Transverse colon (tissue), 4 donors: ENCODE data around the gene SF3B1. TPM values are rescaled to one million over a fixed set of nuclear protein-coding genes. Genes with fewer than 3 reads are reported as not detected.
A peak's percentile ranks its signal among the peaks of the same experiment; 100 is the strongest.

ENCODE experiments used
- DNase-seq: peaks from one replicate; pipeline ENCODE4 v3.0.0-alpha.2; 2019
- H3K27ac ChIP-seq, 4 donors: fragments of 200-600 bp; sonication (generic); 2 replicates each; pipeline ENCODE4 v1.5.1; 2016 to 2018; ENCODE audit warnings: inconsistent platforms in 4 of 4
- H3K27me3 ChIP-seq: fragments of 200-600 bp; sonication (generic); 2 replicates; pipeline ENCODE4 v1.5.1; 2017; ENCODE audit warnings: inconsistent platforms
- H3K36me3 ChIP-seq, 4 donors: fragments of 200-600 bp; sonication (generic); 2 replicates each; pipeline ENCODE4 v1.5.1; 2017 to 2019; ENCODE audit warnings: inconsistent platforms in 4 of 4
- H3K4me1 ChIP-seq, 4 donors: fragments of 200-600 bp; sonication (generic); 2 replicates each; pipeline ENCODE4 v1.5.1; 2017 to 2020; ENCODE audit warnings: inconsistent platforms in 4 of 4
- H3K4me3 ChIP-seq, 4 donors: fragments of 200-600 bp; sonication (generic); 1 replicate in 1 of 4; 2 replicates in 3 of 4; pipeline versions ENCODE4 v1.5.1 to v1.6.1; 2017 to 2019; ENCODE audit warnings: inconsistent platforms in 4 of 4
- H3K9me3 ChIP-seq, 2 donors: fragments of 200-600 bp; sonication (generic); 2 replicates each; pipeline ENCODE4 v1.5.1; 2017 to 2019; ENCODE audit warnings: inconsistent platforms in 2 of 2
- EP300 ChIP-seq: sonication (generic); formaldehyde crosslinking; IDR thresholded peaks from one replicate; pipeline ENCODE4 v1.6.1; 2017; ENCODE audit warnings: antibody characterized with exemption, low read depth
- POLR2A ChIP-seq: fragments of 450-650 bp; IDR thresholded peaks from one replicate; pipeline ENCODE4 v1.6.1; 2016; ENCODE audit warnings: antibody characterized with exemption, mild to moderate bottlenecking, moderate library complexity
- POLR2AphosphoS5 ChIP-seq, 3 donors: sonication (generic); formaldehyde crosslinking; IDR thresholded peaks; one replicate each; pipeline ENCODE4 v1.6.1; 2016; ENCODE audit warnings: antibody characterized with exemption in 3 of 3
- WGBS, 2 donors: methylation state at CpG; one replicate each; pipeline ENCODE4 v1.1.5; 2018; ENCODE audit warnings: low coverage in 1 of 2; 5-methylcytosine and 5-hydroxymethylcytosine counted together
- in situ Hi-C, 4 donors: fragments of 200-750 bp; cut with MboI; loops; one replicate each; pipeline versions ENCODE4 v1.15.0 to v1.15.1; 2017; ENCODE audit warnings: low sequenced_read_pairs in 3 of 4, low pct_ligation_motif_present in 1 of 4, low pct_unique_long_range_greater_than_20kb in 1 of 4
- intact Hi-C: fragments of 100-400 bp; cut with DNase I; formaldehyde crosslinking; loops from one replicate; pipeline ENCODE4 v1.15.1; 2023; ENCODE audit warnings: low total_unique reads
- total RNA-seq, 4 donors: library from RNA; depleted of rRNA; stranded (reverse); fragments of >200 nt; gene quantifications; one replicate each; pipeline ENCODE4 v1.1.0, GENCODE V29; 2016
- TF ChIP-seq, protein P1 (sequence below), 5 experiments: fragments of 200-600 bp in 3 of 5; fragments of 450-650 bp in 2 of 5; sonication (generic) in 3 of 5; IDR thresholded peaks; 1 replicate in 2 of 5; 2 replicates in 3 of 5; pipeline ENCODE4 v1.5.1; 2016 to 2017; ENCODE audit warnings: antibody characterized with exemption in 5 of 5, inconsistent platforms in 3 of 5, mild to moderate bottlenecking in 2 of 5, moderate library complexity in 1 of 5

The SF3B1 gene
- total RNA-seq, 4 donors from 2014 or later = 282 to 531 (median 394) TPM

DNA sequence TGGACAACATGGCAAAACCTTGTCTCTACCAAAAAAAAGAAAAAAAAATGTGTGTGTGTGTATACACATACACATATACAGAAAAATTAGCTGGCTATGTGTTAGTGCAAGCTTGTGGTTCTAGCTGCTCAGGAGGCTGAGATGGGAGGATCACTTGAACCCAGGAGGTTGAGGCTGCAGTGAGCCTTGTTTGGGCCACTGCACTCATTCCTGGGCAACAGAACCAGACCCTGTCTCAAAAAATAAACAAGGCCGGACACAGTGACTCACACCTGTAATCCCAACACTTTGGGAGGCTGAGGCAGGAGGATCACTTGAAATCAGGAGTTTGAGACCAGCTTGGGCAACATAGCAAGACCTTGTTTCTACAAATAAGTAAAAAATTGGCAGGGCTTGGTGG lies 20.6 kb upstream of the SF3B1 start:
- TF ChIP-seq EP300 = no peak
- TF ChIP-seq POLR2AphosphoS5 (IDR thresholded peaks at IDR 0.05) = no peak
- TF ChIP-seq POLR2A = no peak
- TF ChIP-seq, protein P1, sequence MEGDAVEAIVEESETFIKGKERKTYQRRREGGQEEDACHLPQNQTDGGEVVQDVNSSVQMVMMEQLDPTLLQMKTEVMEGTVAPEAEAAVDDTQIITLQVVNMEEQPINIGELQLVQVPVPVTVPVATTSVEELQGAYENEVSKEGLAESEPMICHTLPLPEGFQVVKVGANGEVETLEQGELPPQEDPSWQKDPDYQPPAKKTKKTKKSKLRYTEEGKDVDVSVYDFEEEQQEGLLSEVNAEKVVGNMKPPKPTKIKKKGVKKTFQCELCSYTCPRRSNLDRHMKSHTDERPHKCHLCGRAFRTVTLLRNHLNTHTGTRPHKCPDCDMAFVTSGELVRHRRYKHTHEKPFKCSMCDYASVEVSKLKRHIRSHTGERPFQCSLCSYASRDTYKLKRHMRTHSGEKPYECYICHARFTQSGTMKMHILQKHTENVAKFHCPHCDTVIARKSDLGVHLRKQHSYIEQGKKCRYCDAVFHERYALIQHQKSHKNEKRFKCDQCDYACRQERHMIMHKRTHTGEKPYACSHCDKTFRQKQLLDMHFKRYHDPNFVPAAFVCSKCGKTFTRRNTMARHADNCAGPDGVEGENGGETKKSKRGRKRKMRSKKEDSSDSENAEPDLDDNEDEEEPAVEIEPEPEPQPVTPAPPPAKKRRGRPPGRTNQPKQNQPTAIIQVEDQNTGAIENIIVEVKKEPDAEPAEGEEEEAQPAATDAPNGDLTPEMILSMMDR (IDR thresholded peaks at IDR 0.05) = no peak
- 87% methylated on average over 1 of the region's 1 CpG; no CpG with 5 or more reads in 1 of the 2 donors for WGBS, 2 donors
- intact Hi-C loops = no loop called here
- no peak for DNase-seq
- H3K4me3 ChIP-seq = no peak overlapping the region
- no peak overlapping the region for H3K27ac ChIP-seq
- H3K9me3 ChIP-seq = no peaks in the 10 kb centered on the region
- H3K36me3 ChIP-seq = peaks cover 0 to 4% (median 0%) of the 10 kb centered on the region in 4 donors
- H3K4me1 ChIP-seq = peaks cover 10 to 54% (median 21%) of the 10 kb centered on the region in 4 donors
- H3K27me3 ChIP-seq = no peaks in the 10 kb centered on the region
- in situ Hi-C loops = no loop called here

GRCh38 chr2:197454923-197455322 lies 20.1 kb upstream of the SF3B1 start:
- WGBS, 2 donors = 75 to 76% methylated on average over 2 of the region's 2 CpGs
- no peaks in the 10 kb centered on the region for H3K9me3 ChIP-seq
- no peaks in the 10 kb centered on the region for H3K27me3 ChIP-seq
- H3K36me3 ChIP-seq = no peaks in the 10 kb centered on the region
- H3K4me3 ChIP-seq = peak overlapping the region in 2 of 4 donors; percentile 88 to 93
- DNase-seq = no peak
- intact Hi-C loops (no loop called here), in situ Hi-C loops (no loop called here)
- H3K27ac ChIP-seq = peak overlapping the region in 2 of 4 donors; percentile 98 to 99
- H3K4me1 ChIP-seq = peaks cover 10 to 49% (median 18%) of the 10 kb centered on the region in 4 donors
- TF ChIP-seq POLR2AphosphoS5 (IDR thresholded peaks at IDR 0.05) (no peak), POLR2A (no peak), EP300 (no peak)
- TF ChIP-seq, protein P1 (IDR thresholded peaks at IDR 0.05) = no peak

DNA sequence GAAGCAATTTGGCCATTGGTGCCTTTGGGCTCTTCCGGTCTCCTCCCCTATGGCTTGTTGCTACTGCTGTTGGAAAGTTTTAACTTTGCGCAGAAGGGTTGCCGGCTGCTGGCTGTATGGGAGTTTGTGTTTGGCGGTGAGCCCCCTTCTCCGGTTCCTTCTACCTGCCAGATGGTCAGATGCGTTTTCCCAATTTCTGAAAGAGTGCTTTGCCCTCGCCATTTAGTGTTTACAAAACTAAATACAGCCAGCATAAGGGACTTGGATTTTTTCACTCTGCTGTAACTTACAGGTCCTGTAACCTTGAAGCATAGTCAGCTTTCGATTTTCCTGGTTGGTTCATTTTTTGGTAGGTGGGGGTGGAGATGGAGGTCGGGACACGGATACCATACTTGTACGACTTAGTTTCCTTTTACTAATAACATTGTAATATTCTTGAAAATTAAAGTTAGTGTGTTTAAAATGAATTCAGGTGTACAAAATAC lies 19.1 kb upstream of the SF3B1 start:
- Histone ChIP-seq H3K27ac (peak overlapping the region; percentile 93 to 100 (median 98)), H3K36me3 (no peaks in the 10 kb centered on the region), H3K4me1 (peaks cover 10 to 40% (median 17%) of the 10 kb centered on the region in 4 donors), H3K9me3 (no peaks in the 10 kb centered on the region), H3K4me3 (peak overlapping the region; percentile 54 to 93 (median 88)), H3K27me3 (no peaks in the 10 kb centered on the region)
- WGBS, 2 donors = 0 to 1% methylated on average over 6 to 11 of the region's 11 CpGs
- intact Hi-C loops = no loop called here
- DNase-seq = peak; percentile 77
- no peak for TF ChIP-seq POLR2A
- peak in 2 of 3 donors; percentile 48 to 63 for TF ChIP-seq POLR2AphosphoS5 (IDR thresholded peaks at IDR 0.05)
- in situ Hi-C loops = no loop called here

DNA sequence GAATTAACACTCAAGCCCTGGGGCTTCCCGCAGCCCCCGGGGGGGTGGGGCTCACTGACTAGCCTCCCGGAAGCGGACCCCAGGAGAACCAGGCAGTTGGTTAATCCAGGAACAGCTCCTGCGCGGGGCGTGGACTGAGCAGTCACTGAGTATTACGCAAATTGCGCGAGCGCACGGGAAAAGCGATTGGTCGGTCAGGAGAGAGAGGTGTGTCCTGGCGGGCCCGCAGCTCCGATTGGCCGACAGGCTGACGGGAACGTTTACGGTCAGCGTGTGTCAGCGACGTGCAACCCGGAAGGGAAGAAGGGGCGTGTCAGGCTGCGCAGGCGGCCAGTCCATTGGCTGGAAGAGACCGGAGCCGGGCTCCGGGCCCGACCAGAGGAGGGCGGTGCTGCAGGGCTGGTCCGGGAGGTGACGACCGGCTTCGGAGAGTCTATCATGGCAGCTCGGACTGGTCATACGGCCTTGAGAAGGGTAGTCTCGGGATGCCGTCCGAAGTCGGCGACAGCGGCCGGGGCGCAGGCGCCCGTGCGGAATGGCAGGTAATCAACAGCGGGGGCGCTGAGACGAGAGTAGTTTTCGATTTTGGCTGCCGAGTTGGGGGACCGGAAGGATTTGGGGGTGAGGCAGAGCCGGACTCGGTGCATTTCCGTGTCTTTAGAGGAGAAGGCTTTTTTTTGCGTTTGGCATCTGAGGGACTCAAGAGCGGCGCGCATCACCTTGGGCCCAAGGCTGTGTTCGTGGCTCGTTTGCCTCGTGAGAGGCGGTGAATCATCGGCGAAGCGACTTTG lies 18.5 kb upstream of the SF3B1 start, which contains the start of gene COQ10B:
Gene COQ10B (plus strand): TSS at position 430 of the 791 bp plus-strand sequence. CDS start 9 bp downstream, at position 439.
- WGBS, 2 donors = 0% methylated on average over 69 of the region's 70 CpGs; no CpG with 5 or more reads in 1 of the 2 donors
- peak within 1 kb of the TSS; percentile 93 to 100 (median 98) for H3K27ac ChIP-seq
- H3K36me3 ChIP-seq = no peaks in the 10 kb centered on the region
- intact Hi-C loops (no loop called here), in situ Hi-C loops (no loop called here)
- H3K4me1 ChIP-seq = peaks cover 10 to 33% (median 15%) of the 10 kb centered on the region in 4 donors
- DNase-seq = peak; percentile 99
- peak; percentile 88 to 94 (median 92) for TF ChIP-seq POLR2AphosphoS5 (IDR thresholded peaks at IDR 0.05)
- TF ChIP-seq POLR2A = peak; percentile 97
- peak; percentile 64 for TF ChIP-seq EP300
- TF ChIP-seq, protein P1 (IDR thresholded peaks at IDR 0.05) = peak in 3 of 5 experiments; percentile 10 to 40 (median 29)
- H3K4me3 ChIP-seq = peak within 1 kb of the TSS; percentile 54 to 93 (median 88)
- no peaks in the 10 kb centered on the region for H3K27me3 ChIP-seq
- H3K9me3 ChIP-seq = no peaks in the 10 kb centered on the region
